B cell (primary cell): ENCODE measurements around the gene UCP2.

ENCODE experiments used
- CTCF ChIP-seq: fragments of 200-600 bp; IDR thresholded peaks from one replicate; pipeline ENCODE4 v1.8.0; 2022; ENCODE audit warnings: antibody characterized with exemption, mild to moderate bottlenecking
- EZH2 ChIP-seq: IDR thresholded peaks from 2 replicates; pipeline ENCODE4 v1.6.1; 2012; ENCODE audit warnings: borderline replicate concordance, low read depth, mild to moderate bottlenecking, moderate library complexity, low read length; ENCODE audit not compliant: insufficient read depth, poor library complexity, severe bottlenecking

- TF ChIP-seq CTCF (no peak), EZH2 (no peak)
Observed at GRCh38 chr11:73968356-73968966, 14.2 kb downstream of the UCP2 start.
